CD4-positive, alpha-beta memory T cell (primary cell): ENCODE measurements around the gene MGRN1. TPM values are rescaled to one million over a fixed set of nuclear protein-coding genes. Genes with fewer than 3 reads are reported as not detected.

Source experiments
- CTCF ChIA-PET: fragments of 350-600 bp; sonication (Branson Sonifier 250); formaldehyde crosslinking; loops from one replicate; lab custom pipeline; 2021; ENCODE audit warnings: inconsistent platforms; ENCODE audit not compliant: partially characterized antibody; lab: Charles Lee
- POLR2A ChIA-PET: fragments of 350-600 bp; sonication (Branson Sonifier 250); formaldehyde crosslinking; loops from one replicate; lab custom pipeline; 2021; ENCODE audit not compliant: partially characterized antibody; lab: Charles Lee
- DNase-seq, 5 donors: peaks; one replicate each; pipeline versions ENCODE4 v3.0.0 to v3.0.0-alpha.2; 2020 to 2022; ENCODE audit warnings: mixed read lengths in 1 of 5
- H3K27ac ChIP-seq: one replicate; pipeline ENCODE4 v1.7.0; 2013; ENCODE audit warnings: low read depth, low read length
- H3K27me3 ChIP-seq: 2 replicates; pipeline ENCODE4 v1.7.0; 2013; ENCODE audit warnings: mild to moderate bottlenecking, low read length, moderate library complexity; ENCODE audit not compliant: insufficient read depth
- H3K36me3 ChIP-seq: 2 replicates; pipeline ENCODE4 v1.7.0; 2013; ENCODE audit warnings: mild to moderate bottlenecking, low read length, moderate library complexity; ENCODE audit not compliant: insufficient read depth
- H3K4me1 ChIP-seq: 2 replicates; pipeline ENCODE4 v1.7.0; 2013; ENCODE audit warnings: mild to moderate bottlenecking, low read length, moderate library complexity; ENCODE audit not compliant: insufficient read depth
- H3K4me3 ChIP-seq, 2 donors: one replicate each; pipeline ENCODE4 v1.7.0; 2013; ENCODE audit warnings: low read length in 2 of 2, mild to moderate bottlenecking in 1 of 2
- H3K9me3 ChIP-seq, 2 donors: one replicate each; pipeline ENCODE4 v1.7.0; 2013; ENCODE audit warnings: low read length in 2 of 2, control low read depth in 1 of 2; ENCODE audit not compliant: control insufficient read depth in 1 of 2
- H3K27ac Mint-ChIP-seq, 7 donors: one replicate each; pipeline ENCODE4 v1.8.0; 2020 to 2021; ENCODE audit warnings: mixed read lengths in 7 of 7, mild to moderate bottlenecking in 6 of 7, inconsistent platforms in 3 of 7, moderate library complexity in 3 of 7
- H3K27me3 Mint-ChIP-seq, 2 donors: one replicate each; pipeline ENCODE4 v1.8.0; 2020 to 2021; ENCODE audit warnings: mixed read lengths in 2 of 2
- H3K36me3 Mint-ChIP-seq, 2 donors: one replicate each; pipeline ENCODE4 v1.8.0; 2020 to 2021; ENCODE audit warnings: mixed read lengths in 2 of 2, inconsistent platforms in 1 of 2, mild to moderate bottlenecking in 1 of 2
- H3K4me1 Mint-ChIP-seq, 4 donors: one replicate each; pipeline ENCODE4 v1.8.0; 2020 to 2021; ENCODE audit warnings: mixed read lengths in 4 of 4, mild to moderate bottlenecking in 1 of 4
- H3K4me3 Mint-ChIP-seq, 8 donors: one replicate each; pipeline ENCODE4 v1.8.0; 2020 to 2021; ENCODE audit warnings: mixed read lengths in 8 of 8, mild to moderate bottlenecking in 7 of 8, moderate library complexity in 6 of 8, inconsistent platforms in 3 of 8
- H3K9me3 Mint-ChIP-seq, 8 donors: one replicate each; pipeline ENCODE4 v1.8.0; 2020 to 2021; ENCODE audit warnings: mixed read lengths in 8 of 8, mild to moderate bottlenecking in 5 of 8, inconsistent platforms in 3 of 8, moderate library complexity in 1 of 8
- intact Hi-C: fragments of 100-400 bp; cut with micrococcal nuclease; formaldehyde crosslinking; loops from one replicate; pipeline ENCODE4 v1.15.1; 2023
- polyA plus RNA-seq, 2 donors: library from polyadenylated mRNA; unstranded; fragments of 300-500 nt; fragmentation: Illumina TruSeq; gene quantifications; one replicate each; pipeline ENCODE4 v1.2.3, GENCODE V29; 2021
- total RNA-seq, 2 experiments: library from RNA; stranded (reverse); gene quantifications; one replicate each; pipeline ENCODE4 v1.2.3, GENCODE V29; 2021

Gene MGRN1
- total RNA-seq (10 to 100 TPM; 62.2 to 64.1 TPM), polyA plus RNA-seq (1 to 10 TPM; 1.2 to 7.7 TPM)

DNA sequence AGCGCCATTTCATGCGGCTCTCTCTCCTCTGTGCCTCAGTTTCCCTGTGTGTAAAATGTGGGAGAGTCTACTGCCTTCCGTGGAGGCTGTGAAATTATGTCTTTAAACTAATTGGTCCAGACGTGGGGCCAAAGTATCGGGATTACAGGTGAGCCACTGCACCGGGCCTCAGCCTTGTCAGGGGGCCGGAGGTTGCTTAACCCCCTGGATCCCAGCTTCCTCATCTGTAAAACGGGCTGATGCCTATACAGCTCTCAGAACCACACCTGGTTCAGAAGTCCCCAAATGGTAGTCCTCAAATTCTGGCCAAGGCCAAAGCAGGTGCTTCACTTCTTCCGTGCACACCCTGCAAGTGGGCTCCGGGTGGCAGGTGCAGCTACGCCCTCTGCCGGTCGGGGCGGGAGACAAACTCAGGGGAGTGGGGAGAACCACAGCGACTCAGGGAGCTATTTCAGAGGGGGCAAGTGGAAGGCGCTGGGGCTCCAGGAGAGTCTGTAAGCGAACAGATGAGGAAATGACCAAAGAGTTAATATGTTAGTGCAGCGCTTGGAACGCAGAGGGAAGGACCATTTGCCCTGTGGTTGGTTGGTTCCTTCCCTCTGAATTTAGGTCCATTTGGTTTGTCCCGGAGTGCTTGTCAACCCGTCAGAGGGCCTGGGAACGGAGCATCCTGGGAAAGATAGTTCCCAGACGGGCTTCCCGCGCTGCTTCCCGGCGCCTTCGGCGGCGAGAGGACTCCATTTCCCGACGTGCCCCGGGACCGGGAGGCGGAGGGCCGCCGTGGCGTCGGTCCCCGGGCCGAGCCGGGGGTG lies at the start of gene MGRN1:
TSS of gene MGRN1 (plus strand) at position 812 of the 812 bp plus-strand sequence. CDS start 135 bp downstream, outside the sequence.
- peaks cover 0 to 9% of the 10 kb centered on the region in 2 donors for H3K36me3 Mint-ChIP-seq
- Histone ChIP-seq H3K36me3 (no peaks in the 10 kb centered on the region), H3K4me3 (peak within 1 kb of the TSS; percentile 38 to 81), H3K9me3 (no peaks in the 10 kb centered on the region), H3K4me1 (peaks cover 25% of the 10 kb centered on the region), H3K27ac (peak within 1 kb of the TSS; percentile 94), H3K27me3 (no peaks in the 10 kb centered on the region)
- ChIA-PET CTCF (interaction anchor here (0.6 to 2.6 kb wide), 26 partner anchors 8 to 370 kb away, joined by 3 to 17 read pairs (median 4); partner anchors contain the start of genes ANKS3, DNAAF8, TFAP4 and UBALD1), POLR2A (interaction anchor here (0.5 to 4.4 kb wide), 16 partner anchors 9 to 772 kb away, joined by 3 to 51 read pairs (median 4); partner anchors contain the start of genes ANKS3, DNAAF8, NUDT16L1 and ROGDI)
- peak; percentile 93 to 95 (median 94) for DNase-seq
- H3K4me1 Mint-ChIP-seq = peaks cover 20 to 46% (median 34%) of the 10 kb centered on the region in 4 donors
- peaks cover 0 to 2% (median 0%) of the 10 kb centered on the region in 8 donors for H3K9me3 Mint-ChIP-seq
- H3K4me3 Mint-ChIP-seq = peak within 1 kb of the TSS; percentile 92 to 99 (median 95)
- intact Hi-C loops = loop anchor here (1.0 to 2.0 kb wide), 8 partner anchors 8 to 469 kb away; partner anchors contain the start of genes ANKS3, DNAAF8, GLYR1 and NUDT16L1
- no peaks in the 10 kb centered on the region for H3K27me3 Mint-ChIP-seq
- H3K27ac Mint-ChIP-seq = peak within 1 kb of the TSS; percentile 92 to 100 (median 99)

DNA sequence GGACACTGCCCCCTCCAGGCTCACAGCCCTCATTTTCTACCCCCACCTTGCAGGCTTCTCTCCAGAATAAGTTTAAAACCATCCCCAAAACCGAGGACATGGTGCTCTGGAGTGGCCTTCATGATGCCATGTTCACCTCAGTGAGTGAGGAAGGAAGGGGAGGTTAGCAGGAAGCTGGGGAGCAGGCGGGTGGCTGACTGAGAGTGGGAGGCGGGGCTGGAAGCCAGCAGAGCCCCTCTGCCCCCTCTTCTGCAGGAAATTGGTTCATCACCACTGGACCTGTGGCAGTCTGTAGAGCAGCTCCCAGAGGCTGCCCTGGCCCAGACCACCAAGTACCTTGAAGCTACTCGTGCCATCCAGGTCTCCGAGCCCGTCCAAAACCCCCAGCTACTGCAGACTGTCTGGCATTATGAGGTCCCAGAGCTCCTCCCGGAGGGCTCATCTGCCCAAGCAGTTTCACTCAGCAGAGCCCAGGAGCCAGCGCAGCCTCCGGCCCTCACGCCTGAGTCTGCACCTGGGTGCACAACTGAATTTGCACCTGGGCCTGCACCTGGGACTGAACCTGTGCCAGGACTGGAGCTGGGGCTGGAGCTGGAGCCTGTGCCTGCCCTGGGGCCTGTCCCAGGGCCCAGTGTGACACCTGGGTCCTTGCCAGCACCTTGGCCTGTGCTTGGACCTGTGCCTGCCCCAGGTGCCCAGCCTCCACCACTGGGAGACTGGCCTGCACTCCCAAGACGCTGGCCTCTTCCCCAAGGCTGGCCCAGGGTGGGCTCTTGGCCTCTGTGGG lies 49.5 kb upstream of the MGRN1 start:
- Mint-ChIP-seq H3K4me3 (no peak overlapping the region), H3K4me1 (no peaks in the 10 kb centered on the region), H3K27ac (no peak overlapping the region), H3K36me3 (no peaks in the 10 kb centered on the region), H3K27me3 (no peaks in the 10 kb centered on the region), H3K9me3 (no peaks in the 10 kb centered on the region)
- intact Hi-C loops = no loop called here
- Histone ChIP-seq H3K4me1 (no peaks in the 10 kb centered on the region), H3K27ac (no peak overlapping the region), H3K27me3 (no peaks in the 10 kb centered on the region), H3K36me3 (no peaks in the 10 kb centered on the region), H3K9me3 (no peaks in the 10 kb centered on the region), H3K4me3 (no peak overlapping the region)
- ChIA-PET CTCF (interaction anchor here (1.6 kb wide), 1 partner anchor 11 kb away, joined by 5 read pairs; no protein-coding TSS in a partner anchor), POLR2A (no interaction called here)
- DNase-seq = no peak

DNA sequence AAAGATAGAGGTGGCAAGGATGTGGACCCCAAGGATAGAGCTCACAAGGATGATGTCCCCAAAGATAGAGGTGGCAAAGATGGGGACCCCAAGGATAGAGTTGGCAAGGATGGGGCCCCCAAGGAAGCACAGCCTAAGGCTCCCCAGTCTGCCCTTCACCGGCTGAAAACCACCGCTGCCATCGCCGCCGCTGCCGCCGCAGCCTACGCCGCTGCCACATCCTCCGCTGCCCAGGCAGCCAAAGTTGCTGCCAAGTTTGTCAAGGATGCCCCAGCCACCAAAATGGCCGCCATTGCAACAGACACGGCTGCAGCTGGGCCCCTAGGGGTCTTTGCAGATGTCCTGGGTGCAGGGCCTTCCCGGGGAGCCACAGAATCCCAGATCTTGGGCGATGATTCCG lies 48.6 kb upstream of the MGRN1 start:
- H3K36me3 Mint-ChIP-seq = no peaks in the 10 kb centered on the region
- H3K9me3 Mint-ChIP-seq = no peaks in the 10 kb centered on the region
- no peaks in the 10 kb centered on the region for H3K27me3 Mint-ChIP-seq
- Histone ChIP-seq H3K9me3 (no peaks in the 10 kb centered on the region), H3K4me1 (no peaks in the 10 kb centered on the region), H3K4me3 (no peak overlapping the region), H3K27ac (no peak overlapping the region), H3K36me3 (no peaks in the 10 kb centered on the region), H3K27me3 (no peaks in the 10 kb centered on the region)
- ChIA-PET POLR2A (no interaction called here), CTCF (interaction anchor here (0.6 to 1.6 kb wide), 2 partner anchors 10 to 209 kb away, joined by 3 to 5 read pairs; no protein-coding TSS in a partner anchor)
- no peaks in the 10 kb centered on the region for H3K4me1 Mint-ChIP-seq
- intact Hi-C loops = no loop called here
- no peak for DNase-seq
- H3K27ac Mint-ChIP-seq = no peak overlapping the region
- no peak overlapping the region for H3K4me3 Mint-ChIP-seq

DNA sequence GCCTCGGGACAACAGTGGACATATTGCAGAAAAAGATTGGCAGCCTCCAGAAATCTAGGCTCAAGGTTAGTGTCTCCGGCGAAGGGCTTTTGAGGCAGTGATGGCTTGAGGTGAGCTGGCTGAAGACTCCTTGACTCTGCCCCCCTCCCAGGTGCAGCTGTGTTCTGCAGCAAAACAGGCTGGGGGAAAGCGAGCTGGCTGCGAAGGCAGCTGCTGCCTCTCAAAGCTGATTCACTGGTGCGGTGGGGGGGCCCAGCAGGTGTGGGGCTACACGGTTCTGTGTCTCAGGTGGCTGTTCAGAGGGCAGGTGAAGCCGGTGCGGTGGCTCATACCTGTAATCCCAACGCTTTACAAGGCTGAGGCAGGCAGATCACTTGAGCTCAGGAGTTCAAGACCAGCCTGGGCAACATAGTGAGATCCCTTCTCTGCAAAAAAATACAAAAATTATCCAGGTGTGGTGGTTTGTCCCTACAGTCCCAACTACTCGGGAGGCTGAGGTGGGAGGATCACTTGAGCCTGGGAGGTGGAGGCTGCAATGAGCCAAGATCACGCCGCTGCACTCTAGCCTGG lies 45.6 kb upstream of the MGRN1 start:
- no peak overlapping the region for H3K27ac Mint-ChIP-seq
- Histone ChIP-seq H3K4me1 (no peaks in the 10 kb centered on the region), H3K36me3 (no peaks in the 10 kb centered on the region), H3K27me3 (no peaks in the 10 kb centered on the region), H3K4me3 (no peak overlapping the region), H3K9me3 (no peaks in the 10 kb centered on the region), H3K27ac (no peak overlapping the region)
- H3K4me3 Mint-ChIP-seq = no peak overlapping the region
- no peaks in the 10 kb centered on the region for H3K27me3 Mint-ChIP-seq
- H3K4me1 Mint-ChIP-seq = no peaks in the 10 kb centered on the region
- POLR2A ChIA-PET = no interaction called here
- H3K9me3 Mint-ChIP-seq = no peaks in the 10 kb centered on the region
- intact Hi-C loops = no loop called here
- H3K36me3 Mint-ChIP-seq = no peaks in the 10 kb centered on the region
- no peak for DNase-seq
- CTCF ChIA-PET = no interaction called here

DNA sequence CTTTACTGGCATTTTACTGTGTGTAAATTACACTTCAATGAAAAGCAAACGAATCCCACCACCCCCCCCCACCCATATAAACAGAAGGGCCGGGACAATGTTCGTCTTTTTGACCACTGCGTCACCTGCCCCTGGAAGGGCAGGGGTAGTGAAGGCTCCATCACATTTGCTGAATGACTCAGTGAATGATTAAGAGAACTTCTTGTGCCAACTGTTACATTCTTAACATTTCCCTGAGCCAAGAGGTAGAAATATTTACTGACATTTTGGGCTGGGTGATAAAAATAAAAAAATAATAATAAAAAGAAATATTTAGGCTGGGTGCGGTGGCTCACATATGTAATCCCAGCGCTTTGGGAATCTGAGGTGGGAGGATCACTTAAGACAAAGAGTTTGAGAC lies 44.4 kb upstream of the MGRN1 start:
- intact Hi-C loops = no loop called here
- POLR2A ChIA-PET = no interaction called here
- H3K36me3 Mint-ChIP-seq = no peaks in the 10 kb centered on the region
- H3K4me3 Mint-ChIP-seq = no peak overlapping the region
- no peaks in the 10 kb centered on the region for H3K36me3 ChIP-seq
- H3K27me3 ChIP-seq = no peaks in the 10 kb centered on the region
- no peaks in the 10 kb centered on the region for H3K9me3 ChIP-seq
- no peak overlapping the region for H3K27ac Mint-ChIP-seq
- H3K4me1 ChIP-seq = no peaks in the 10 kb centered on the region
- no peak overlapping the region for H3K4me3 ChIP-seq
- CTCF ChIA-PET = no interaction called here
- H3K27ac ChIP-seq = no peak overlapping the region
- no peaks in the 10 kb centered on the region for H3K9me3 Mint-ChIP-seq
- no peak for DNase-seq
- H3K4me1 Mint-ChIP-seq = no peaks in the 10 kb centered on the region
- H3K27me3 Mint-ChIP-seq = no peaks in the 10 kb centered on the region

DNA sequence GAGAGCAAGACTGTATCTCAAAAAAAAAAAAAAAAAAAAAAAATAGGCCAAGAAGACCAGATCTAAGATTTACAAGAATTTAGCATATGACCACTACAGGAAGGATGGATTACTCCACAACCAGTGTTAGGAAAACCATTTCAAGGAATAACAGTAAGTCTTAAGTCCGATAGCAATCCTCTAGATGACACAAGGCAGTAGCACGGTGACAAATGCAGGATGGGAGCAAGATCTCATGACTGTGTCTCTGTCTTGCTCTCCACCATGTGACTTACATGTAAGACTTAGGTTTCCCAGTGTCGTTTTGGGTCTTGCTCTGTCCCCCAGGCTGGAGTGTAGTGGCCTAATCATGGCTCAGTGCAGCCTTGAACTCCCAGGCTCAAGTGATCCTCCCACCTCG lies 40.7 kb upstream of the MGRN1 start:
- POLR2A ChIA-PET = no interaction called here
- intact Hi-C loops = no loop called here

More for the DNA sequence above, 40.7 kb upstream of the MGRN1 start:
- Mint-ChIP-seq H3K4me3 (no peak overlapping the region), H3K9me3 (peaks cover 0 to 8% (median 0%) of the 10 kb centered on the region in 8 donors), H3K27ac (no peak overlapping the region), H3K4me1 (peaks cover 0 to 4% (median 3%) of the 10 kb centered on the region in 4 donors), H3K27me3 (peaks cover 4 to 5% of the 10 kb centered on the region in 2 donors), H3K36me3 (no peaks in the 10 kb centered on the region)
- H3K4me1 ChIP-seq = no peaks in the 10 kb centered on the region
- CTCF ChIA-PET = interaction anchor here (2.4 to 4.7 kb wide), 2 partner anchors 77 to 106 kb away, joined by 11 to 57 read pairs; no protein-coding TSS in a partner anchor
- no peak for DNase-seq
- no peaks in the 10 kb centered on the region for H3K36me3 ChIP-seq
- no peak overlapping the region for H3K4me3 ChIP-seq
- H3K27me3 ChIP-seq = peaks cover 3% of the 10 kb centered on the region
- no peak overlapping the region for H3K27ac ChIP-seq
- H3K9me3 ChIP-seq = no peaks in the 10 kb centered on the region
